OCI-LY1 (cell line): ENCODE data around the gene DCAF16.

ENCODE experiments used
- H2AFZ ChIP-seq: fragments of 200-600 bp; sonication (generic), shearing (Covaris generic); 2 replicates; pipeline ENCODE4 v1.6.0; 2014; ENCODE audit warnings: antibody characterized with exemption, mild to moderate bottlenecking, low read length
- H3F3A ChIP-seq: fragments of 200-600 bp; sonication (generic), shearing (Covaris generic); 2 replicates; pipeline ENCODE4 v1.6.0; 2014; ENCODE audit warnings: mild to moderate bottlenecking, antibody characterized with exemption, low read length, moderate library complexity; ENCODE audit not compliant: insufficient read depth
- H3K27ac ChIP-seq: fragments of 200-600 bp; sonication (generic); 2 replicates; pipeline ENCODE4 v1.5.1; 2014; ENCODE audit warnings: low read length, mixed run types, mild to moderate bottlenecking, low read depth; ENCODE audit not compliant: poor library complexity, severe bottlenecking
- H3K27me3 ChIP-seq: fragments of 200-600 bp; sonication (generic); 2 replicates; pipeline ENCODE4 v1.6.0; 2014; ENCODE audit warnings: antibody characterized with exemption, mild to moderate bottlenecking, low read length, moderate library complexity; ENCODE audit not compliant: insufficient read depth
- H3K36me3 ChIP-seq: fragments of 200-600 bp; sonication (generic); 2 replicates; pipeline ENCODE4 v1.6.1; 2014; ENCODE audit warnings: mild to moderate bottlenecking, antibody characterized with exemption, low read length, moderate library complexity, mixed read lengths; ENCODE audit not compliant: insufficient read depth
- H3K4me1 ChIP-seq: fragments of 200-600 bp; sonication (generic); 2 replicates; pipeline ENCODE4 v1.5.1; 2014; ENCODE audit warnings: mild to moderate bottlenecking, low read length, moderate library complexity; ENCODE audit not compliant: insufficient read depth, severe bottlenecking
- H3K4me2 ChIP-seq: fragments of 200-600 bp; sonication (generic), shearing (Covaris generic); 2 replicates; pipeline ENCODE4 v1.6.1; 2014; ENCODE audit warnings: low read length
- H3K4me3 ChIP-seq: fragments of 200-600 bp; sonication (generic); 2 replicates; pipeline ENCODE4 v1.5.1; 2014; ENCODE audit warnings: low read length, low read depth, mild to moderate bottlenecking, mixed read lengths; ENCODE audit not compliant: poor library complexity, severe bottlenecking
- H3K79me2 ChIP-seq: fragments of 200-600 bp; shearing (Covaris generic); 2 replicates; pipeline ENCODE4 v1.6.1; 2016; ENCODE audit warnings: mixed run types, low read length, mixed read lengths; ENCODE audit not compliant: insufficient read depth
- H3K9ac ChIP-seq: fragments of 200-600 bp; sonication (generic), shearing (Covaris generic); 2 replicates; pipeline ENCODE4 v1.6.1; 2014; ENCODE audit warnings: mild to moderate bottlenecking, low read length, mixed read lengths
- H3K9me2 ChIP-seq: fragments of 200-600 bp; sonication (generic), shearing (Covaris generic); 2 replicates; pipeline ENCODE4 v1.6.1; 2014; ENCODE audit warnings: low read depth, mild to moderate bottlenecking, low read length, mixed read lengths
- H3K9me3 ChIP-seq: fragments of 200-600 bp; shearing (Covaris generic); 2 replicates; pipeline ENCODE4 v1.6.1; 2014; ENCODE audit warnings: low read length, mixed read lengths
- H4K20me1 ChIP-seq: fragments of 200-600 bp; sonication (generic), shearing (Covaris generic); 2 replicates; pipeline ENCODE4 v1.6.0; 2016; ENCODE audit warnings: mild to moderate bottlenecking, low read length; ENCODE audit not compliant: insufficient read depth
- EZH2 ChIP-seq: fragments of 200-600 bp; sonication (generic), shearing (Covaris generic); IDR thresholded peaks from 2 replicates; pipeline ENCODE4 v1.8.0; 2017; ENCODE audit warnings: borderline replicate concordance, mixed run types, mild to moderate bottlenecking, antibody characterized with exemption, low read length, moderate library complexity, mixed read lengths
- TF ChIP-seq, protein P1 (sequence below): fragments of 200-600 bp; sonication (generic), shearing (Covaris generic); IDR thresholded peaks from 2 replicates; pipeline ENCODE4 v1.5.1; 2017; ENCODE audit warnings: mild to moderate bottlenecking, antibody characterized with exemption, low read length, moderate library complexity, mixed read lengths

DCAF16 gene

DNA sequence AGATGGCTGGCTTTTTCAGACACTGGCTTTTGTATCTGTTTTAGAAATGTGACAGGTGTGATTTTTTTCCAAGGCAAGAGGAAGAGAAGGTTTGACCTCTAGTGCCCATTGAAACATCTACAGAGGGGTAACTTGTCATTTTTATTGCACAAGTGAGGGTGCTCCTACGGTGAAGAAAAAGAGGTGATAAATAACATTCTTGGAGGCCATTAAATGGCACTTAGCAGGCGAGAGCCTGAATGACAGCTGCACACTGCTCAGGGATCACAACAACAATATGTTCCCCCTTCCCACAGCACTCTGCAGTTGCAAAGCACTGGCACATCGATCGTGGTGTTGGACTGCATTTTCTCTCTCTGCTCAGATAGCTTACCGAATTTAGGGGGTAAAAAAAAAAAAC lies 52.1 kb downstream of the DCAF16 start:
- no peak for TF ChIP-seq EZH2
- no peak overlapping the region for H3K4me2 ChIP-seq
- H3K4me1 ChIP-seq, result no peaks in the 10 kb centered on the region
- H3K79me2 ChIP-seq, result no peaks in the 10 kb centered on the region
- H2AFZ ChIP-seq, result no peak overlapping the region
- no peak overlapping the region for H3K27ac ChIP-seq
- H3K36me3 ChIP-seq, result no peaks in the 10 kb centered on the region
- H3F3A ChIP-seq, result no peaks in the 10 kb centered on the region
- H3K27me3 ChIP-seq, result no peaks in the 10 kb centered on the region
- no peak overlapping the region for H3K9ac ChIP-seq
- H3K4me3 ChIP-seq, result no peak overlapping the region
- no peaks in the 10 kb centered on the region for H4K20me1 ChIP-seq
- H3K9me2 ChIP-seq, result no peaks in the 10 kb centered on the region
- no peaks in the 10 kb centered on the region for H3K9me3 ChIP-seq

- no peaks in the 10 kb centered on the region for H3K4me1 ChIP-seq
- H4K20me1 ChIP-seq, result no peaks in the 10 kb centered on the region
- no peaks in the 10 kb centered on the region for H3K27me3 ChIP-seq
- no peaks in the 10 kb centered on the region for H3K36me3 ChIP-seq
- H3K9me3 ChIP-seq, result no peaks in the 10 kb centered on the region
- H3K9me2 ChIP-seq, result no peaks in the 10 kb centered on the region
- no peak overlapping the region for H3K9ac ChIP-seq
- no peak overlapping the region for H3K4me3 ChIP-seq
- no peaks in the 10 kb centered on the region for H3K79me2 ChIP-seq
- H3K27ac ChIP-seq, result no peak overlapping the region
- no peak overlapping the region for H2AFZ ChIP-seq
- H3F3A ChIP-seq, result no peaks in the 10 kb centered on the region
- TF ChIP-seq, protein P1, sequence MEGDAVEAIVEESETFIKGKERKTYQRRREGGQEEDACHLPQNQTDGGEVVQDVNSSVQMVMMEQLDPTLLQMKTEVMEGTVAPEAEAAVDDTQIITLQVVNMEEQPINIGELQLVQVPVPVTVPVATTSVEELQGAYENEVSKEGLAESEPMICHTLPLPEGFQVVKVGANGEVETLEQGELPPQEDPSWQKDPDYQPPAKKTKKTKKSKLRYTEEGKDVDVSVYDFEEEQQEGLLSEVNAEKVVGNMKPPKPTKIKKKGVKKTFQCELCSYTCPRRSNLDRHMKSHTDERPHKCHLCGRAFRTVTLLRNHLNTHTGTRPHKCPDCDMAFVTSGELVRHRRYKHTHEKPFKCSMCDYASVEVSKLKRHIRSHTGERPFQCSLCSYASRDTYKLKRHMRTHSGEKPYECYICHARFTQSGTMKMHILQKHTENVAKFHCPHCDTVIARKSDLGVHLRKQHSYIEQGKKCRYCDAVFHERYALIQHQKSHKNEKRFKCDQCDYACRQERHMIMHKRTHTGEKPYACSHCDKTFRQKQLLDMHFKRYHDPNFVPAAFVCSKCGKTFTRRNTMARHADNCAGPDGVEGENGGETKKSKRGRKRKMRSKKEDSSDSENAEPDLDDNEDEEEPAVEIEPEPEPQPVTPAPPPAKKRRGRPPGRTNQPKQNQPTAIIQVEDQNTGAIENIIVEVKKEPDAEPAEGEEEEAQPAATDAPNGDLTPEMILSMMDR, result no peak
- no peak for TF ChIP-seq EZH2
- H3K4me2 ChIP-seq, result no peak overlapping the region
Observed at GRCh38 chr4:17757621-17758020, 52.9 kb downstream of the DCAF16 start.

DNA sequence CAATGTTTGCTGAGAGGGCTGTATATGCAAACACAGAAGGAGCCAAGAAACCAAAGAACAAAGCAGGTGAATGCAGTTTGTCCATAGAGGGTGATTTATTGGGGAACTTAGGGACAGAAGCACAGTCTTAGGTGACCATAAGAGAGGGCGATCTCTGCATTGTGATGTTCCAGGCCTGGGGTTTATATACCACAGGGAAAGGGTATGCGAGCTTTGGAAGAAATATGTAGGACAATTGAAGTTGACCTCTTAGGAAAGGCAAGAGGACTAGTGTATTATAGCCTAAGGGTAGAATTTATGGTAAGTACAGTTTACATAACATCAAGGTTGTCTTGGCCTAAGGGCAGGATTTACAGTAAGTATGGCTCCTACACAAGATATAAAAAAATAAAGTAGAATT lies 56.9 kb downstream of the DCAF16 start:
- no peaks in the 10 kb centered on the region for H3K27me3 ChIP-seq
- H3K27ac ChIP-seq, result no peak overlapping the region
- no peaks in the 10 kb centered on the region for H3K9me2 ChIP-seq
- H3F3A ChIP-seq, result no peaks in the 10 kb centered on the region
- H3K9ac ChIP-seq, result no peak overlapping the region
- H3K36me3 ChIP-seq, result no peaks in the 10 kb centered on the region
- H3K4me2 ChIP-seq, result no peak overlapping the region
- no peak overlapping the region for H3K4me3 ChIP-seq
- H2AFZ ChIP-seq, result no peak overlapping the region
- no peaks in the 10 kb centered on the region for H3K79me2 ChIP-seq
- H3K4me1 ChIP-seq, result no peaks in the 10 kb centered on the region
- no peaks in the 10 kb centered on the region for H4K20me1 ChIP-seq
- no peak for TF ChIP-seq EZH2
- TF ChIP-seq, protein P1, result no peak
- H3K9me3 ChIP-seq, result no peaks in the 10 kb centered on the region
